Hematopoietic multipotent progenitor cell (in vitro differentiated cells): ENCODE measurements around the gene CFAP53. TPM values are rescaled to one million over a fixed set of nuclear protein-coding genes. Genes with fewer than 3 reads are reported as not detected.

Experiments used
- DNase-seq, 3 donors: peaks; one replicate each; pipeline ENCODE4 v3.0.0-alpha.2; 2011 to 2015; ENCODE audit warnings: low read depth in 2 of 3, low spot score in 2 of 3
- total RNA-seq: library from RNA; depleted of rRNA; stranded (reverse); fragments of >200 nt; gene quantifications from one replicate; pipeline ENCODE4 v1.2.3, GENCODE V29; 2012

Gene CFAP53
- total RNA-seq, 1 donor: 0.27 TPM

GRCh38 chr18:50196261-50196660, 70.0 kb downstream of the CFAP53 start:
- no peak for DNase-seq

DNA sequence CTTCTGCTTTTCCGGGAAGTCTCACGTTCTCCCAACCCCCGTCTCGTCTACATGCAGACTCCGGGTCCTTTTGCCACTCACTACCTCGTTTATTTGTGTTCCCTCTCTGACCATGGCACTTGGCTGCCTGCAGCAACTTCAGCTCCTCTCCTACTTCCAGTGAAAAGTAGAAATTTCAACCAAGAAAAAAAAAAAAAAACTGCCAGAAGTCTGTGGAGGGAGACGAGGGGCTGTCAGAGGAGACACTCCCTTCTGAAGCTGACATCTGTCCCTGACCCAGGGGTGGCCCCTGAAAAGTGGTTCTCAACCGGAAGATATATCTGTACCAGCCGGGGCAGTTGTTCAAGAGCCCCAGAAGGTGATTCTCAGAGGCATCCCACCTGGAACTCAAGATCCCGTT, 70.6 kb downstream of the CFAP53 start:
- no peak for DNase-seq

GRCh38 chr18:50194631-50195532, 71.4 kb downstream of the CFAP53 start, which contains the start of gene MYO5B:
MYO5B (minus strand) TSS chr18:50195147; CDS start chr18:50194793, 354 bp downstream.
- DNase-seq: peak; percentile 14 to 44 (median 42)

DNA sequence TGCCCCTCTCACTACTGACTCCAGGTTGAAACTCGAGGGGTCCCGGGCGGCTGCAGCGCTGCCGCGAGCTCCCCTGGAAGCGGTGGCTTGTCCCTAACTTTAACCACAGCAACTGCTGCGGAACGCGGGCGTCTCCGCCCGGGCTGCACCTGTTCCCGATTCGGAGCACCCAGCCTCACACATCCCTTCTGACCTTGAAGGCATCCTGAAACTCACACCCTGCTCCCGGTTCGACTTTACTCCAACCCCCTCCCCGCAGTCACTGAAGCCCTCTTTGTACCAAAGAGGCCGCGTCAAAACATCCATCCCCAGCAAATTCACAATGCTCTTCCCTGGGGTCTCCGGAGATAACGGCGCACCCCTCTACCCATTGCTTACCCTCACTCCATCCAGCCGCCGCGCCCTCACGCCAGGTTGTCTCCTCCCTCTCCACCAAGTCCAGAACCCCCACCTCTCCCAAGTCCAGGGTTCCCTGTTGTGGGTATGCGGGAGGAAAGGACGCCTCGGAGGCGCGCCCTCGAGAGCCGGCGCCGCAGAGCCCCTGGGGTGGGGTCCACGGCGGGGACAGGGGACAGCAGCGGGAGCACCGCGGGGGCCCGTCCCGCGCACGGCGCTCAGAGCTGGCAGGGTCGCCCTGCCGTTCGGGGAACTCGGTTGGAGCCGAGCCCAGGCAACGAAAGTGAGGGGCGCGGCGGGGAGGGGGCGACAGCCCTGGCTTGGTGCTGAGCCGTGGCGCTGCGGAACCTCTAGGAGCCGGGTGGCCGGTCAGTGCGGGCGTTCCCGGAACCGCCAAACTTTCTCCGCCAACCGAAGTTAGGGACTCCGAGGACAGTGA, 72.3 kb downstream of the CFAP53 start:
- peak in 1 of 3 donors; percentile 7 for DNase-seq

DNA sequence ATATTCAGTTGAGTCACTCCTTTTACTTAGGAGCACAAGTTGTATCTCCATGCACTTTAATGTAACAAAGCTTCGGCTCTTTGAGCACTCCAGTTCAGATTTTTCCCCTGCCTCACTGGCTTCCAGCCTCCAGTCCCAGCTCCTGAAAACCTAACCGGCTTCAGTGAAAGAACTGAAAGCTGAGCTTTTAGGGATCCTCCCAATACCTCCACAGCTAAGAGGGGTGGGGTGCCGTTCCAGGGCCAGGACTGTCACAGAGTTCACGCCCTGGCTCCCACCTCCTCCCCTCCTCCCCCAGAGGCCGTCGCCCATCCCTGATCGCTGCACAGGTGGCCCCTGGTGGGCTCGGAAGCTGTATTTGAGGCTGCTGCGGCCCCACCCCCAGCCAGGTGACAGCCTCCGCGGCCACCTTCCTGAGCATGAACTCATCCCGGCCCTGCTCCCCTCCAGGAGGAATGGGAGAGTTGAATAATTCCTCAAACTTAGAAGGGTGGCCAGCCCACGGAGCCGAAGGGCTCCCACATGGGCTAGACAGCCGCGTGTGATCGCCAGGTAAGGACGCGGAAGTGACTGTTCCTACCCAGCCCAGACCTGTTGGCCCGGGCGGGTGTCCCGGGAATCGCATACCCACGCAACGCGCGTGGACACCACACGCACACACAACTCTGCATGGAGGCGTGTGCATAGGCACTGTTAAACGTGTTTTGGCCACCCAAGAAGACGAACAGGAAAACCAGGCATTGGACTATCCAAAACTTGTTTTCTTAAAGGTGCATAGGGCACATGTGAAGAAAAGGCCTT, 73.1 kb downstream of the CFAP53 start:
- no peak for DNase-seq

GRCh38 chr18:50190926-50191325, 75.4 kb downstream of the CFAP53 start:
- DNase-seq: no peak

DNA sequence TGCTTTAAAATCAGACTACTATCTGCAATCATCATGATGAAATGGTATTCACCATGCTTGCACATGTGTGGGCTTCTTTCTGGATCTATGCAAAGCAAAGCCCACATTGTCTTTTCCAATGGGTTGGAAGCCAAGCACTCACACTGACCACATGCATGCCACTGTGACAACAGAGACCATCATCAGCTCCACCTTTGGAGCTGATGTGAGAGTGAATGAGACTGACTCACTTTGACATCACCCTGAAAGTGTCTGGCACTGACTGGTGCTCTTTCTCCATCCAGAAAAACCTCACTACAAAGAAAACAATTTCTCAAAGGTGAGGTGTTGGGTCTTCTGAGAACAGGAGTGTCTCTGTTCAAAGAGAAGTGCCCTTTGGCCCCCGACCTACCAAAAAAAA, 76.1 kb downstream of the CFAP53 start:
- DNase-seq: no peak

- DNase-seq: no peak
Observed at GRCh38 chr18:50189160-50189559, 77.1 kb downstream of the CFAP53 start.

DNA sequence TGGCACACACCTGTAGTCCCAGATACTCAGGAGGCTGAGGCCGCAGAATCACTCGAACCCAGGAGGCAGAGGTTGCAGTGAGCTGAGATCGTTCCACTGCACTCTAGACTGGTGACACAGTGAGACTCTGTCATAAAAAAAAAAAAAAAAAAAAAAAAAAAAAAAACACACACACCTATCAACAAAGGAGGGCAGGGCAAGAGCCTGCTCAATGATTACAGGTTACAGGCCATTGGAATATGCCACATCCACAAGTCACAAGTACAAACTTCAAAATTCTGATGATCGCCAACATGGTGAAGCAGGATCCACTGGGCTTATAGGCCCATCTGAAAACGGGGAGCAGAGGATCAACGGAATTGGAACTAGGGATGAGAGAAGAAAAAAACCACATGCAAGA, 77.6 kb downstream of the CFAP53 start:
- no peak for DNase-seq

DNA sequence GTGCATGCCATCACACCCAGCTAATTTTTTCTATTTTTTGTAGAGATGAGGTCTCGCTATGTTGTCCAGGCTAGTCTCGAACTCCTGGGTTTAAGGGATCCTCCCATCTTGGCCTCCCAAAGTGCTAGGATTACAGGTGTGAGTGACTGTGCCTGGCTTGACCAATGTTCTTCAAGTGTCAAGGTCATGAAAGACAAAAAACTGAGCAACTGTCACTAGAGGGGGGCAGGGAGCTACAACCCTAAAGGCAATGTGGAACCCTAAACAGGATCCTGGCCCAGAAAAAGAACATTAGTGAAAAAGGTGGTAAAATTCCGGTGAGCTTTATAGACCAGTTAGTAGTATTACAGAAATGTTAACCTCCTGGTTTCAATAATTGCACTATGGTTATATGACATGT, 78.6 kb downstream of the CFAP53 start:
- DNase-seq: no peak

- no peak for DNase-seq
Observed at GRCh38 chr18:50186385-50186784, 79.9 kb downstream of the CFAP53 start.

GRCh38 chr18:50183556-50183955, 82.7 kb downstream of the CFAP53 start:
- no peak for DNase-seq

- no peak for DNase-seq
Observed at GRCh38 chr18:50182511-50182910, 83.8 kb downstream of the CFAP53 start.

DNA sequence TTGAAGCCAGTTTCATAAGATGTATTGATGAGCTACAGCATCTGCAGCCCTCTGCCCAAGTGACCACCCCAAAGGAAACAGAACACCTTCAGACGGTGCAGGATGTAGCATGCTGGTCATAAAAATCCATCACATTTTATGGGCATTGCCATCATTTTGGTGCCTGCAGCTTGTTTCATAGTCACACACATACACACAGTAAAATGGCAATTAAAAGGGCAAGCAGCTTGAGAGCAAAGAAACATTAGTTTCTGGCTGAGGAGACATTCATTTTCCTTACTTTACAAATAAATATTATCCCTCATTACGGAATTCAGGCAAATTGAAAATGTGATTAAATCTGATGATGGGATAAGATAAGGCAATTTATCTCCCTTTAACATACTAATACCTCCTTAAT, 84.7 kb downstream of the CFAP53 start:
- DNase-seq: no peak

DNA sequence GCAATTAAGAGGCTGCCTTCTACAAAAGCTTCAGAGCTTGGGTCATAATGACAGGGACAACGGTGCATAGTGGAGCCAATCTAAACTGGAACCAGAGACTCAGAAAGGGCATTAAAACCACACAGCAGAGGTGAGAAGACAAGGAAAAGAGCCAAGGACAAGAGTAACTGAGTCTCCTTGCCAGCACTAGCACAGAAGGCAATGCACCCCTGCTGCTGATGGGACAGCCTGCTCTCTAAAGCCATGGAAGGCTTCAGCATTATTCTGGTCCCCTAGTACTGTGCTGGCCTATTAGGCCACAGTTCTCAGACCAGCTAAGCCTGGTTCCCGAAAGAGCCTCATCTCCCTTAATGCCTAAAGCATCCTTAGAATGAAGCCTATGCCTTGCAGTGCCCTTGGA, 86.8 kb downstream of the CFAP53 start:
- no peak for DNase-seq

- no peak for DNase-seq
Observed at GRCh38 chr18:50177294-50177992, 88.9 kb downstream of the CFAP53 start.
